ENCODE measurements around the gene FRMD1.

FRMD1 gene

GRCh38 chr6:168072730-168073129 lies 6.3 kb downstream of the FRMD1 start:
- DNase-seq (ENCODE audit: low spot score): no peak
- TF ChIP-seq, protein P1, sequence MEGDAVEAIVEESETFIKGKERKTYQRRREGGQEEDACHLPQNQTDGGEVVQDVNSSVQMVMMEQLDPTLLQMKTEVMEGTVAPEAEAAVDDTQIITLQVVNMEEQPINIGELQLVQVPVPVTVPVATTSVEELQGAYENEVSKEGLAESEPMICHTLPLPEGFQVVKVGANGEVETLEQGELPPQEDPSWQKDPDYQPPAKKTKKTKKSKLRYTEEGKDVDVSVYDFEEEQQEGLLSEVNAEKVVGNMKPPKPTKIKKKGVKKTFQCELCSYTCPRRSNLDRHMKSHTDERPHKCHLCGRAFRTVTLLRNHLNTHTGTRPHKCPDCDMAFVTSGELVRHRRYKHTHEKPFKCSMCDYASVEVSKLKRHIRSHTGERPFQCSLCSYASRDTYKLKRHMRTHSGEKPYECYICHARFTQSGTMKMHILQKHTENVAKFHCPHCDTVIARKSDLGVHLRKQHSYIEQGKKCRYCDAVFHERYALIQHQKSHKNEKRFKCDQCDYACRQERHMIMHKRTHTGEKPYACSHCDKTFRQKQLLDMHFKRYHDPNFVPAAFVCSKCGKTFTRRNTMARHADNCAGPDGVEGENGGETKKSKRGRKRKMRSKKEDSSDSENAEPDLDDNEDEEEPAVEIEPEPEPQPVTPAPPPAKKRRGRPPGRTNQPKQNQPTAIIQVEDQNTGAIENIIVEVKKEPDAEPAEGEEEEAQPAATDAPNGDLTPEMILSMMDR (IDR thresholded peaks at IDR 0.05; ENCODE audit: extremely low read depth, missing control alignments): no peak

DNA sequence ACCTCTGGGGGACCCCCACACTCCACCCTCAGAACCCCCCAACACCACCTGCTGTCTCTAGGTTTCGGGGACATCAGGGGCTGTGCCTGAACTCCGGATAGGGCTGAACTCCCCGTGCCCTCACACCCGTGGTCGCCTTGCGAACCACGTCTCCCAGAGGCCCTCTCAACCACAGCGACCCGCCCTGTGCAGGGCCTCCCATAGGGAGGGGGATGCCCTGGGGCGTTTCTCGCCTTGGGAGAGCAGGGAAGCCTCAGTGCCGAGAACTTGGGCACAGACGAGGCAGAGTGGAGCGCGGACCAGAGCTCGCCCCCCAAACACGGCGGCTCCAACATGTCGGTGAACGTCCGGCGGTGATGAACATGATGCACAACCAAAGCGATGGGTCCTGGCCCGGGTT lies 6.8 kb downstream of the FRMD1 start:
- no peak for DNase-seq (ENCODE audit: low spot score)
- TF ChIP-seq, protein P1 (IDR thresholded peaks at IDR 0.05; ENCODE audit: extremely low read depth, missing control alignments): no peak

GRCh38 chr6:168071620-168072019 lies 7.4 kb downstream of the FRMD1 start:
- TF ChIP-seq, protein P1 (IDR thresholded peaks at IDR 0.05; ENCODE audit: extremely low read depth, missing control alignments): no peak
- DNase-seq (ENCODE audit: low spot score): no peak

DNA sequence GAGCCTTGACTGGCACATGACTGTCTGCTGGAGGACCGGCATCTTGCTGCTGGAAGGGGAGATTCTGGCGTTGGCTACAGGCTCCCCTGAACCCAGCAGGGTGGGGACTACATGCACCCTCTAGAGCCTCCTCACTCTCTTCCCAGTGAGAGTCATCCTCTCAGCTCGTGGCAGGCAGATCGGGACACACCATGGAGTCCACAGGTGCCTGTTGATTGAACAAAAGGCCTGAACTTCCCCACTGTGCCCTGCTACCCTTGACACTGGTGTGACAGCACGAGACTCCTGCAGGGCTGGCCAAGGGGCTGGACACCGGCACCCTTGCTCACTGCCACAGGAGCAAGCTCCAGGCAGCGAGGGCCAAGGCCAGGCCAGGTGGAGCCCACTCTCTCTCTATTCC lies 8.2 kb downstream of the FRMD1 start:
- DNase-seq (ENCODE audit: low spot score): no peak
- TF ChIP-seq, protein P1 (IDR thresholded peaks at IDR 0.05; ENCODE audit: extremely low read depth, missing control alignments): no peak

- DNase-seq (ENCODE audit: low spot score): no peak
- TF ChIP-seq, protein P1 (IDR thresholded peaks at IDR 0.05; ENCODE audit: extremely low read depth, missing control alignments): no peak
Measured at GRCh38 chr6:168067081-168067759, 11.8 kb downstream of the FRMD1 start.

GRCh38 chr6:168064226-168064807 lies 14.7 kb downstream of the FRMD1 start:
- TF ChIP-seq, protein P1 (IDR thresholded peaks at IDR 0.05; ENCODE audit: extremely low read depth, missing control alignments): no peak
- DNase-seq (ENCODE audit: low spot score): no peak

- TF ChIP-seq, protein P1 (IDR thresholded peaks at IDR 0.05; ENCODE audit: extremely low read depth, missing control alignments): no peak
- DNase-seq (ENCODE audit: low spot score): no peak
Measured at GRCh38 chr6:168063431-168063830, 15.6 kb downstream of the FRMD1 start.
